ENCODE measurements around the gene COL5A1. TPM values are rescaled to one million over a fixed set of nuclear protein-coding genes. Genes with fewer than 3 reads are reported as not detected.

COL5A1 gene
- polyA plus RNA-seq, 1 donor (not counting 4 experiments of a cell fraction or from before 2014, with no cell fraction given): 3.1 TPM

DNA sequence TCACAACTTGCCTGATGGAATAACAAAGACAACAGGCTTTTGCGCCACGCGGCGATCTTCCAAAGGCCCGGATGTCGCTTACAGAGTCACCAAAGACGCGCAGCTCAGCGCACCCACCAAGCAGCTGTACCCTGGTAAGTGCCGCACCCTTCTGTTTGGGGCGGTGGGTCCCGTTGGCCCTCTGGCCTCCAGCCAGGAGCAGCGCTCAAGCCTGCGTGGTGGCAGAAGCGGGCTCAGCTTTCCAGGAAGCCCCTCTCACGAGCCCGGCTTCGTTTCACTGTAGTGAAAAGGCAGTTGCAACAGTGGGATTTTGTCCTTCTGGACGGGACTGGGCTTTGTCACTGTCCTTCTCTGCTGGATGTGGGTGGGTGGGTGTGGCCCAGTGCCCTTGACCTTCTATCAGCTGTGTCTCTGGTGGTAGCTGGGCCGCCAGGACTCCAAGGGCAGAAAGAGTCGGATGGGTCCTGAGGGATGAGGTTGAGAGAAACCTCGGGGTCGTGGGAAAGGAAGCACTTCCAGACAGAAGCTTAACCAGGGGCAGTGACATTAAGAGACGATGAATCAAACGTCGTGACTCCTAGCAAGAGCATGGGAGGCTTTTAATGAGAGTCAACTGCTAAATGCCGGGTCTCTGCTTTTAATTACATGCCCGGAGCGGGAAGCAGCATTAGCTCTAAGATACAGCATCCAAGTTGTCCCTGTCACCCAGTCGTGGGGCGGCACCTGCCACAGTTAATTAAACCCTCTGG, 49.5 kb downstream of the COL5A1 start:
- TF ChIP-seq EZH2 (IDR thresholded peaks at IDR 0.05; ENCODE audit: low read length): no peak
- TF ChIP-seq, protein P1, sequence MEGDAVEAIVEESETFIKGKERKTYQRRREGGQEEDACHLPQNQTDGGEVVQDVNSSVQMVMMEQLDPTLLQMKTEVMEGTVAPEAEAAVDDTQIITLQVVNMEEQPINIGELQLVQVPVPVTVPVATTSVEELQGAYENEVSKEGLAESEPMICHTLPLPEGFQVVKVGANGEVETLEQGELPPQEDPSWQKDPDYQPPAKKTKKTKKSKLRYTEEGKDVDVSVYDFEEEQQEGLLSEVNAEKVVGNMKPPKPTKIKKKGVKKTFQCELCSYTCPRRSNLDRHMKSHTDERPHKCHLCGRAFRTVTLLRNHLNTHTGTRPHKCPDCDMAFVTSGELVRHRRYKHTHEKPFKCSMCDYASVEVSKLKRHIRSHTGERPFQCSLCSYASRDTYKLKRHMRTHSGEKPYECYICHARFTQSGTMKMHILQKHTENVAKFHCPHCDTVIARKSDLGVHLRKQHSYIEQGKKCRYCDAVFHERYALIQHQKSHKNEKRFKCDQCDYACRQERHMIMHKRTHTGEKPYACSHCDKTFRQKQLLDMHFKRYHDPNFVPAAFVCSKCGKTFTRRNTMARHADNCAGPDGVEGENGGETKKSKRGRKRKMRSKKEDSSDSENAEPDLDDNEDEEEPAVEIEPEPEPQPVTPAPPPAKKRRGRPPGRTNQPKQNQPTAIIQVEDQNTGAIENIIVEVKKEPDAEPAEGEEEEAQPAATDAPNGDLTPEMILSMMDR (optimal IDR thresholded peaks at IDR 0.05 in 1 of 3, IDR thresholded peaks at IDR 0.05 in 1 of 3, conservative IDR thresholded peaks at IDR 0.05 in 1 of 3; ENCODE audit: extremely low read depth in 1 of 3, insufficient read depth in 2 of 3, low read length in 3 of 3): no peak
- FAIRE-seq (no peak), DNase-seq (ENCODE audit: low read depth, low spot score) (no peak)
- no peak overlapping the region for H3K4me2 ChIP-seq (ENCODE audit: control insufficient read depth, extremely low read depth, insufficient read depth, low read depth, low read length)
- no peaks in the 10 kb centered on the region for H4K20me1 ChIP-seq (ENCODE audit: control insufficient read depth, extremely low read depth, insufficient read depth, low read length)
- no peaks in the 10 kb centered on the region for H3K36me3 ChIP-seq (ENCODE audit: control insufficient read depth in 2 of 2, extremely low read depth in 1 of 2, insufficient read depth in 2 of 2, low read length in 2 of 2)
- H3K27ac ChIP-seq (ENCODE audit: control insufficient read depth, insufficient read depth, low read length): no peak overlapping the region
- no peaks in the 10 kb centered on the region for H3K4me1 ChIP-seq (ENCODE audit: control insufficient read depth, extremely low read depth, insufficient read depth, low read length)
- H3K27me3 ChIP-seq (ENCODE audit: control insufficient read depth, extremely low read depth, insufficient read depth, low read length): no peaks in the 10 kb centered on the region
- no peaks in the 10 kb centered on the region for H3K9me3 ChIP-seq (ENCODE audit: control insufficient read depth, low read depth, low read length)
- no peaks in the 10 kb centered on the region for H3K9me1 ChIP-seq (ENCODE audit: control insufficient read depth, extremely low read depth, insufficient read depth, low read length)
- H3K4me3 ChIP-seq (ENCODE audit: control insufficient read depth in 2 of 3, extremely low read depth in 1 of 3, insufficient read depth in 2 of 3, low read depth in 1 of 3, low read length in 3 of 3): no peak overlapping the region
- H2AFZ ChIP-seq (ENCODE audit: control insufficient read depth, low read length): no peak overlapping the region
- no peak overlapping the region for H3K9ac ChIP-seq (ENCODE audit: control insufficient read depth, extremely low read depth, insufficient read depth, low read length)
- dilution Hi-C loops (cut with MboI; ENCODE audit: extremely low pct_ligation_motif_present, low sequenced_read_pairs): no loop called here
- no peaks in the 10 kb centered on the region for H3K79me2 ChIP-seq (ENCODE audit: control insufficient read depth, insufficient read depth, low read length)

DNA sequence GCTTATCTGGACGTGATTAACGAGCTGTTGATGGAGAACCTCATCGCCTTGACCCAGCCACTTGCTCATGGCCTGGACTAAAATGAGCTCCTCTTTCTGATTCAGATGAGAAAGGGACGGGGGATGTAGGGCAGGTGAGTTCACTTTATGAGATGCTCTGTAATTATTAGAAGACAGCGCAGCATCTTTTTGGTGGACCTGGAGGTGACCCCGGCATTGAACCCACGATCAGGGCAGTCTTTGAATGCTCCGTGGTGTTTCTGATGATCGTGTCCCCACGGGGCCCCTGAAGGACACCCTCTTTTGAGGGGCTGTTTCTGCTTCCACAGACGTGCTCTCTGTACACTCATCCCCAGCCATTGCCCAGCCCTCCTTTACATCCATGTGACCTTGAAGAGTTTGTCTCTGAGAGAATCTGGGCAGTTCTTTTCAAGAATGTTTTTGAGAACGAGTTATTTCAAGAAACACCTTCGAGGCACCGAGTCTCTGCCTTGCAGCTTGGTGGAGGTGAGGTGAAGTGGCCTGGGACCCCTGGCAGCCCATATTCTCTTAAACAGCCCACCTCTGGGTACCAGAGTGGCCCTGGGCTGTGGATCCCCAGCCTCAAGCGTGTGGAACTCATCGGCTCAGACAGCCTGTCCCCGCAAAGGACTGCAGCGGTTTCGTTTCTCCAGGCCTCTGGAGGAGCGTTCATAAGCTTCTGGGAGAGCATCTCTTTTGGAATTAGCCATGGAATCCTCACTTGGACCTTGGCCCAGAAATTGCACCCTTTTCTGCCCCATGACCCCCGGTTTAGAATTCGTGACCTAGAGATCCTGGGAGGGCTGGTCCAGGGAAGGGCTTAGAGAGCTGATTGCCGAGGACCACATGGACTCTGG, 50.3 kb downstream of the COL5A1 start:
- Histone ChIP-seq H3K4me3 (ENCODE audit: control insufficient read depth in 2 of 3, extremely low read depth in 1 of 3, insufficient read depth in 2 of 3, low read depth in 1 of 3, low read length in 3 of 3) (no peak overlapping the region), H3K79me2 (ENCODE audit: control insufficient read depth, insufficient read depth, low read length) (no peaks in the 10 kb centered on the region), H2AFZ (ENCODE audit: control insufficient read depth, low read length) (no peak overlapping the region), H3K4me1 (ENCODE audit: control insufficient read depth, extremely low read depth, insufficient read depth, low read length) (no peaks in the 10 kb centered on the region), H3K9ac (ENCODE audit: control insufficient read depth, extremely low read depth, insufficient read depth, low read length) (no peak overlapping the region), H3K36me3 (ENCODE audit: control insufficient read depth in 2 of 2, extremely low read depth in 1 of 2, insufficient read depth in 2 of 2, low read length in 2 of 2) (no peaks in the 10 kb centered on the region), H3K27ac (ENCODE audit: control insufficient read depth, insufficient read depth, low read length) (no peak overlapping the region), H3K27me3 (ENCODE audit: control insufficient read depth, extremely low read depth, insufficient read depth, low read length) (no peaks in the 10 kb centered on the region), H3K9me1 (ENCODE audit: control insufficient read depth, extremely low read depth, insufficient read depth, low read length) (no peaks in the 10 kb centered on the region), H3K9me3 (ENCODE audit: control insufficient read depth, low read depth, low read length) (no peaks in the 10 kb centered on the region), H4K20me1 (ENCODE audit: control insufficient read depth, extremely low read depth, insufficient read depth, low read length) (no peaks in the 10 kb centered on the region), H3K4me2 (ENCODE audit: control insufficient read depth, extremely low read depth, insufficient read depth, low read depth, low read length) (no peak overlapping the region)
- DNase-seq (ENCODE audit: low read depth, low spot score) (no peak), FAIRE-seq (no peak)
- no peak for TF ChIP-seq EZH2 (IDR thresholded peaks at IDR 0.05; ENCODE audit: low read length)
- TF ChIP-seq, protein P1 (optimal IDR thresholded peaks at IDR 0.05 in 1 of 3, IDR thresholded peaks at IDR 0.05 in 1 of 3, conservative IDR thresholded peaks at IDR 0.05 in 1 of 3; ENCODE audit: extremely low read depth in 1 of 3, insufficient read depth in 2 of 3, low read length in 3 of 3): no peak
- dilution Hi-C loops (cut with MboI; ENCODE audit: extremely low pct_ligation_motif_present, low sequenced_read_pairs): no loop called here
